Right ventricle myocardium superior (tissue), 1 donor: Measurements from ENCODE around the gene HTRA3. TPM values are rescaled to one million over a fixed set of nuclear protein-coding genes. Genes with fewer than 3 reads are reported as not detected.

Experiments
- ATAC-seq: fragments of 200-7000 bp; cut with Tn5 transposase; one replicate; pipeline ENCODE4 v1.9.1; 2020; ENCODE audit warnings: mild to moderate bottlenecking; ENCODE audit not compliant: poor library complexity
- DNase-seq: peaks from one replicate; pipeline ENCODE4 v3.0.0-alpha.2; 2020
- intact Hi-C: fragments of 100-400 bp; cut with DNase I; formaldehyde crosslinking; loops from one replicate; pipeline ENCODE4 v1.11.2; 2022
- long read RNA-seq: library from polyadenylated mRNA; unstranded; transcript quantifications from one replicate; pipeline ENCODE4 v2.0.0, GENCODE V29; 2021
- total RNA-seq: library from RNA; stranded (reverse); fragmentation: NEBNext Ultra II Directional; extraction: Animal tissue kit (Norgen Biotek cat#: 25700); gene quantifications from one replicate; pipeline ENCODE4 v1.2.1, GENCODE V29; 2021
- donor health status: DM: no; HTN: yes; CAD: no; lungs with severe emphysema.

HTRA3 gene
- 123 TPM for total RNA-seq
- long read RNA-seq, transcript HTRA3-202 (7 exons, 2,023 nt), result minor isoform, 62 of 818 reads
- long read RNA-seq, transcript HTRA3-201 (9 exons, 2,541 nt), result major isoform, 669 of 818 reads
- long read RNA-seq, partial matches to known transcripts, result 57 of 818 reads
- long read RNA-seq, other reads (novel, unspliced or antisense), result 30 of 818 reads

- intact Hi-C loops, result no loop called here
Observed at GRCh38 chr4:8269535-8270417, at the start of gene HTRA3. HTRA3 (plus strand) TSS chr4:8269754; CDS start chr4:8269969, 215 bp downstream.

GRCh38 chr4:8220661-8221450, 48.7 kb upstream of the HTRA3 start:
- DNase-seq, result no peak
- no peak for ATAC-seq
- intact Hi-C loops, result no loop called here

More at GRCh38 chr4:8269535-8270417, at the start of gene HTRA3:
- ATAC-seq (peak; percentile 76), DNase-seq (peak; percentile 81)

GRCh38 chr4:8221476-8221875, 48.1 kb upstream of the HTRA3 start:
- no peak for DNase-seq
- intact Hi-C loops, result no loop called here
- peak; percentile 42 for ATAC-seq

DNA sequence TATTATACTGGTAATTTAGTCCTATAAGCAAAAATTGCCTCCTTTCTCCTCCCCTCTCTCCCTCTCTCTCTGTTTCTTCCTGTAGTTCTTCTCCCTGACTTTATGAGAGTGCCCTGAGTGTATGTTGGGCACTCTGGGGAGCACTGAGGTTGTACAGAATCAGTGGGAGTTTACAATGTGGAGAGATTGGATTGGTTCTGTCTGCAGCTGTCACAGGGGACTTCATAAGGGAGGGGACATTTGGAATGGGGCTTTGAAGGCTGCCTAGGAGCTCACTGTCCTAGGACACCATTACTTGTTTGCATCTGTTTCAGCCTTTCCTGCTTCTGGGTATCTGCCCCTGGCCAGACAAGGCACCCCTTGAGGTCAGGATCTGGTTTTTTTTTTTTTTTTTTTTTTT, 47.6 kb upstream of the HTRA3 start:
- DNase-seq (no peak), ATAC-seq (no peak)
- intact Hi-C loops, result no loop called here

DNA sequence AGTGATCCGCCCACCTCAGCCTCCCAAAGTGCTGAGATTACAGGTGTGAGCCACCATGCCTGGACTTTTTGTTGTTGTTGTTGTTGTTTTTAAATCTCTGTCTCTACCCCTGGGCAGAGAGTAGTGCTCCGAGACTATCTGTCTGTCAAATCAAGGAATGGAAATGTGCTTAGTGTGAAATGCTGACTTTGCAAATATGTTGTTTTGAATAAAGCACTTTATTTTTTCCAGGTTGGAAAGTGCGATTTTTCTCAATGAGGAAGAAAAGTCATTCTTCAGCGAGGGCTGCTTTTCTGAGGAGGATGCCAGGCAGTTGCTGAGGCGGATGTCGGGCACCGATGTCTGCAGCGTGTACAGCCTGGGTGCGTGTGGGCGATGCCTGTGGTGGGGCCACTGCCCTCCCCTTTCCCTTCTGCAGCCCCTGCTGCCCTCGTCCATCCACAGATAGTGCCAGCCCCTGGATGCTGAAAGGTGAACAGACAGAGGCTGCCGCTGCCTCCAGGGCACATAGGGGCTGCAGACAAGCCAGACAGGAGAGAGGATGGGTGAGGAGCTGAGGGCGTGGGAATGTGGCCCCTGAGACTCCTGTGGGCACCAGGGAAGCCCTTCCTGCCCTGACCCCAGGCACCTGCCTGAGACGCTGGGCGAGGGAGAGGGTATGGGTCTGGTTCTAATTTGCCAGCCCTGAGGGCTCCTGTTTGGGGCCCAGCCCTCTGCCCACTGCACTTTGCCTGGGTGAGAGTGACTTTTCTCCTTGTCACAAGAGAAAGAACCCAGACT, 46.8 kb upstream of the HTRA3 start:
- intact Hi-C loops, result no loop called here
- DNase-seq, result no peak

DNA sequence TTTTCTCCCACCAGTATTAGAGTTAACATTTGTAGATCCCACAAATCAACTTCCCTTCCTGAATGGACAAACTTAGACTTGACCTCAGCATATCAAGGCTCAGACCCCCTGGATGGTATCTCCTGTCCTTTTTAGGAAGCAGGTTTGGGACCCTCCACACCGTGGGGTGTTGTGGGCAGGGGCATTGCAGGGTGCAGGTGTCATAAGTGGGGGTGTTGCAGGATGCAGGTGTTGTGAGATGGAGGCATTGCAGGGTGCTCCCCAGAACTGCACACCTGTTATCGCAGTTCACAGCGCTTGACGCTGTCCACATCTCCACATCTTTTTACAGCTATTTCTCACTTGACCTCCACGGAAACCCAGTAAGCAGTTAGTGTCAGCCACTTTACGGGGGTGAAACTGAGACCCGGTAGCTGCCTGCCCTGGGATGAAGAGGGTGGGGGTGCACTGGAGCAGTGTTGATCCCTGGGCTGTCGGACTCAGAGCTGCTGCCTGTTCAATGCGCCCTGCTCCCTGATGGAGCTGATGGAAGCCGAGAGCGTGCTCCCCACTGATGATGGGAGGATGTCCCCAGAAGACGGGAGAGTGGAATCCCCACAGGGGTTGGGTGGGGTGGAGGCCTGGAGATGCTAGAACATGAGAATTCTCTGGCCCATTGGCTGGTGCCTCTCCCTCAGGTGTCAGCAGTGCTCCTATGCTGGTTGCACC, 45.1 kb upstream of the HTRA3 start:
- ATAC-seq, result no peak
- no peak for DNase-seq
- intact Hi-C loops, result no loop called here

More for the DNA sequence above, 46.8 kb upstream of the HTRA3 start:
- no peak for ATAC-seq

GRCh38 chr4:8224975-8225625, 44.5 kb upstream of the HTRA3 start:
- DNase-seq, result peak; percentile 33
- no peak for ATAC-seq

DNA sequence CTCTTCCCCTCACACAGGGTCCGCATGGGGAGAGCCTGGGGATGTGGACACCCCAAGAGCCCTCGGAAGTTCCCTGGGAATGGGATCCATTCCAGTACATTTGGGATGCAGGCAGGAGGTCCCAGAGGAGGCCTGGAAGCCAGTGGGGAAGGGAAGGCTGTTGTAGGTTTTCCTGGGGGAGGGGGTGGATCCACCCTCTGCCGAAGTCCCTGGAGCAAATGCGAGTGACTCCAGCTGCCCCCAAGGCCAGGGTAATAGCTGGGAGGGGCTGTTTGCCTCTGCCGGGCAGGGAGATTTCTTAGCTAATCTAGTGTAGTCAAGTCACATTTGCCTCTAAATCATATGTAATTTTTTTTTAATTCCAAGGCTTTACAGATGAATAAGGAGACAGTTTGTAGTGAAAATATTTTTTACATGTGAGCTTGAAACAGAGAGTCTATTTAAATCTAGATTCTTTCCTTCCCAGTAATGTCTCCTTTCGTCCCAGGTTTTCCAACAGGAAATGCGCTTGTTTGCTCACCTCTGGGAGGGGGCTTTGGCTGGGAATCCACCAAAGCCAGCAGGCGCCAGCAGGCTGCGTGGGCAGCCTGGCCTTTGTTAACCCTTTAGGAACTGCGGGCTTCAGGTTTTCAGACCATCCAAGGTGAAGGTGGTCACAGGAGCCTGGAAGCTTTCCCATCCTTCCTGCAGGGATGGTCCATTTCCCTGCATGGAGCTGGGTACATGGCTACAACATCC, 43.7 kb upstream of the HTRA3 start:
- intact Hi-C loops, result no loop called here
- DNase-seq, result no peak
- ATAC-seq, result no peak

More at GRCh38 chr4:8224975-8225625, 44.5 kb upstream of the HTRA3 start:
- intact Hi-C loops, result no loop called here

- no peak for DNase-seq
- intact Hi-C loops, result no loop called here
- peak; percentile 18 for ATAC-seq
Observed at GRCh38 chr4:8227201-8227770, 42.3 kb upstream of the HTRA3 start.

GRCh38 chr4:8227771-8228318, 41.7 kb upstream of the HTRA3 start:
- DNase-seq (no peak), ATAC-seq (no peak)
- intact Hi-C loops, result no loop called here

DNA sequence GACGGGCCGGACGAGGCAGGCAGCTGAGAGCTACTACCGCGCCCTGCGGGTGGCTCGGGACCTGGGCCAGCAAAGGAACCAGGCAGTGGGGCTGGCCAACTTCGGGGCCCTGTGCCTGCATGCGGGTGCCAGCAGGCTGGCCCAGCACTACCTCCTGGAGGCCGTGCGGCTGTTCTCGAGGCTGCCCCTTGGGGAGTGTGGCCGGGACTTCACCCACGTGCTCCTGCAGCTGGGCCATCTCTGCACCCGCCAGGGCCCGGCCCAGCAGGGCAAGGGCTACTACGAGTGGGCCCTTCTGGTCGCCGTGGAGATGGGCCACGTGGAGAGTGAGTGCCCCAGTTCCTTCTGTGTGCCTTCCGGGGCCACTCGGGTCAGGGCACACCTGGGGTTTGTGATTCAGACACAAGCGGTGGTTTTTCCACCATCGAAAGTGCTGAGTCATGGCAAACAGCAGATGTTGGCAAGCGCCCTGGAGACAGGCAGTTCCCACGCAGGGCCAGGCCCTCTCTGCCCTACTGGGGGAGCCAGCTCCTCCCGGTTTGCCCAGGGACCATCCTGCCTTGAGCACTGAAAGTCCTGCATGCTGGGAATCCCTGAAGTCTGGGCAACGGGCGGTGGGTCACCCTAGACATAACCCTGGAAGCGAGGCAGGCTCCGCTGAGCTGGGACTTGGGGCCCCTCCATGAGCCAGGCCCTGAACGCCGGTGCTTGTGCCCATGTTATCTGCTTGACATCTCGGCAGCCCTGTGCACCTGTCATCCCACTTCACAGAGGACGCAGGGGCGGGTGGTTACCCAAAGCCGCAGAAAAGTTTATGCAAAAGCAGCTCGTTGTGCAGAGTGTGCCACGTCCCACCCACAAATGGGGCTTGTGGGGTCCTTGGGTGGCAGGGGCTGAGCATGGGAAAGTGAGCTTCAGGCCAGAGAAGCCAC, 41.0 kb upstream of the HTRA3 start:
- intact Hi-C loops, result no loop called here
- DNase-seq, result peak; percentile 78
- ATAC-seq, result peak; percentile 76

GRCh38 chr4:8229331-8229975, 40.1 kb upstream of the HTRA3 start:
- intact Hi-C loops, result no loop called here
- DNase-seq (no peak), ATAC-seq (no peak)

- no peak for ATAC-seq
- DNase-seq, result no peak
- intact Hi-C loops, result loop anchor here (10.0 kb wide), 1 partner anchor 55 kb away; no protein-coding TSS in a partner anchor
Observed at GRCh38 chr4:8230033-8230432, 39.5 kb upstream of the HTRA3 start.

- ATAC-seq, result no peak
- DNase-seq, result no peak
- intact Hi-C loops, result loop anchor here (10.0 kb wide), 1 partner anchor 56 kb away; no protein-coding TSS in a partner anchor
Observed at GRCh38 chr4:8230891-8231290, 38.7 kb upstream of the HTRA3 start.
